ENCODE results near the gene TEX36.
A peak's percentile ranks its signal among the peaks of the same experiment; 100 is the strongest.
"Not testable (repeated sequence)": the region's sequence is repeated elsewhere in the genome, so short reads cannot be mapped to it uniquely, and the experiment has no call there.

TEX36 gene

DNA sequence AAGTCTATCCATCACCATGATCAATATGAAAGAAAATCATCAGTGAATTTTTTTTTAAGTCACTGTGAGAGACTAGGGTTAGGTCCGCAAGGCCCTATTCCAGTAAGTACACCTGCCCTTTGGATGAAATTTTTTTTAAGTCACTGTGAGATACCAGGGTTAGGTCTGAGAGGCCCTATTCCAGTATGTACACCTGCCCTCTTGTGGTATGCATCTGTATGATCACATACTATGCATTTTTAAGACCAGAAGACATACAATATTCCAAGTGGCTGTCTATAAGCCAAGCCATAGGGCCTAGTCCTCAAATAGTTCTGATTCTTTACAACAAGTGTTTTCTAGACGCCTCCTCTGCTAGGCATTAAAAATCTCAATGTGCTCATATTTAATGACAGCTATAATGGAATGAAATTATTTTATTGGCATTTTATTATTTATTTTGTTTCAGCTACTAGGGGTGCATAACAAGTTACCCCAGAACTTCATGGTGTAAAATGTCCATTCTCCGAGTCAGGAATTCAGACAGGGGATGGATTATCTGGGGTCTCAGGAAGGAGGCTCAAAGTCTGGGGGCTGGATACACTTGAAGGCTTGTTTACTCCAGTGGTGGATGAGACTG, 53.1 kb downstream of the TEX36 start:
- DNase-seq (ENCODE audit: low spot score): peak; percentile 3

DNA sequence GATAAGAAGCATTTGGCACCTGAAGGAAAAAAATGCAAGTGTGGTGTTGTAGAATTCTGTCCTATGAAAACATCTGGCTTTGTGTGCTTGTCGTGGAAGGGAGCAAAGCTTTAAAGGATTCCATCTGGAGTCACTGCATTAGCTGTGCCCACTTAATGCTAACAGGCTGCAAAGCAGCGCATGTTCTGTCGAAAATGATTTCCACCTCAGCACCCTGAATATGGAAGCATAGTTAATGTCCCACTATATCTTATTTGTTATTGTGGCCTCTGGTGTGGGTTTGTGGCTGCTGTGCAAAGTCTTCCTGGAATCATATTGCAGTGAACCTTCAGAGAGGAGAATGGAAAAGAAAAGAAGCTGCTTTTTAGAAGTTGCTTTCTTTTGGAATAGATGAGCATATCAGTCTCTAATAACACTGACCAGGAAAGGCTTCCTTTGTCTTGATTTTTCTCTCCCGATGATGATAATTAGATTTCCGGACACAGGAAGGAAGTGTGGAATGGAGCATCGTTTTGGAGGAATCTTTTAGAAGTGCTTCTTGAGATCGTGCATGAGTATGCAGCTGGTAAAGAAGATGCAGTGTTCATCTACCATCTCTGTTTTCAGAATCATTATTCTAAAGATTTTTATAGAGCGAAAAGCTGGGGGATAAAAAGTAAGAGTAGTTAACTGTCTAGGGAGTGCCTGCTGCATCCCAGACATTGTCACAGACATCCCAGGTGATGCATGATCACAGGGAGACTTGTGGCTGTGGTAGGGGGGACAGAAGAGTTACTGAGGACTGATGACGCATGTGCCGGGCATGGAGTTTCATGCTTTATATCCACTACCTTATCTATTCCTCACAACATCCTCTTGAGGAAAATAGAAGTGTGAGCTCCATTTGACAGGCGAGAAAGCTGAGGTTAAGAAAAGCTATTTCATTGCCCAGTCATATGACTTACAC, 54.6 kb downstream of the TEX36 start:
- DNase-seq (ENCODE audit: low spot score): no peak

DNA sequence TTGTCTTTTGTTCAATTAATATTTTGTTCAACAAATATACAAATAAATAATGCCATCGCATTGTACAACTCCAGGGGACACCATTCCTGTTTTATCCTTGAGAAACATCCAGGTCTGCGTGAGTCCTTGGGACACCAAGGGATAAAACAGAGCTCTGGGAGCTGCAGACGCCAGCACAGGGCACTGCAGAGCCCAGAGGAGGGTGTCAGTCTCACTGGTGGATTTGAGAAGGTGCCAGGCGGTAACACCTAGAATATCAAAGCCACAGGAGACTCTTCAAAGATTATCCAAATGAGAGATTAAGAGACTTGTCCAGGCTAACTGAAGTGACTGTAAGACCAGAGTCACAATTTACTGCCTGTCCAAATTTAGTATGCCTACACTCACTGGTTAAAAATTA, 55.3 kb downstream of the TEX36 start:
- no peak for DNase-seq (ENCODE audit: low spot score)

DNA sequence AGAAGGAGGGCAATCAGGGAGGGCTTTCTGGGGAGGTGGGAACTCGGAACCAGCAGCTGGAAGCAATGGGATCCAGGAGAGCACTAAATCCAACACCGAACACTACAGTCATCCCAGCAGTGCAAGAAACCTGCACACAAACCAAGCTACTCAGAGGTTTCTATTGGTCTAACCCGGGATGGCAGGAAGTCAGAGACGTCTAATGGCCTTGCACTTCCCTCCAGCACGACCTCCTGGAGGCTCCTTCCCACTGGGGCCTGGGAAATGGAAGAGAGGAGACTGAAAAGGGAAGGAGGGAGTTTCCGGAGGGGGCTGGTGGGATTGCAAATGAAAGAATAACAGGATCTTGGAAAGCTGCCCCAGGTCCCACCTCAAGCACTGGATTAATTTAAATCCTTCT, 56.3 kb downstream of the TEX36 start:
- no peak for DNase-seq (ENCODE audit: low spot score)

DNA sequence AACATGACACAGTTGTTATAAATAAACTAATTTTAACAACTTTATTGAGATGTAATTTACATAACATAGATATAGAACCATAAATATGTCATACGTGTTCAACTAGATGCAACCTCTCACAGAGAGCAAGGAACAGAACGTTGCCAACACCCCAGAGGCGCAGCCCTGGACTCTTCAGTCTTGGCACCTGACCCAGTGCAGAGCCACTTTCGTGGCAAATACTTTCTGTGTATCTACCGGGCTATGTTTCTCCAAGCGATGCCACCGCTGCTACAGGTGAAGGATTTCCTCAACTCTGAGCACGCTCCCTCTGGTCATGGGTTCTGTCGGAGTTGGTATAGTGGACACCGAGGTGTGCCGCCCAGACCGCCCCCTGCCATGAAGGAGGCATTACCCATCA, 57.4 kb downstream of the TEX36 start:
- DNase-seq (ENCODE audit: low spot score): no peak

DNA sequence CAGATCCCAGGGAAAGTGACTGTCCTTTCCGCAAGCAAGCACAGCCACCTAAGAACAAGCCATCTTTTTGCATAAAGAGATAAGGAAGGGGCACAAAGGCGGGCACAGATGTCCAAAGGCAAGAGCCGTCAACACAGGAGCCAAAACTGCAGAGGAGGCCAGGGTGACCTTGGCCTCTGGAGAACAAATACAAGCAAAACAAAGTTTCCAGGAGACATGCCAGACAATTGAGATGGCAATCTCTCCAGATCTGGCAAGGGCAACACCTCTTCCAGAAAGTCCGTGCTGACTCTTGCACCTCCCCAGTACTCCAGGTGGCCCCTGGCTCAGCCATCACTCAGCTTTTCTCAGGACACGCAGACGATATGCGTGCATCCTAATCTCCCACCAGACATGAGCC, 58.2 kb downstream of the TEX36 start:
- DNase-seq (ENCODE audit: low spot score): no peak

DNA sequence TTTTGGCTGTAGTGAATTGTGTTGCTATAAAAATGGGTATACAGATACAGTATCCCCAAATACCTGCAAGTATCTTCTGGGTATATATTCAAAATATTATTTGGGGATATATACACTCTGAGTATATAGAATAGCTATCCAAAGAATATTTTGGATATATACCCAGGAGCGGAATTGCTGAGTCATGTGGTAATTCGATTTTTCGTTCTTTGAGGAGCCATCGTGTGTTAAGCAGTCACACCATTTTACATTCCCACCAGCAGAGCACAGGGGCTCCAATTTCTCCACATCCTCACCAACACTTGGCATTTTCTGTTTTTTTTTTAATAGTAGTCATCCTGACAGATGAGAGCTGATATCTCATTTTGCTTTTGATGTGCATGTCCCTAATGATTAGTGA, 61.9 kb downstream of the TEX36 start:
- DNase-seq (ENCODE audit: low spot score): no peak

DNA sequence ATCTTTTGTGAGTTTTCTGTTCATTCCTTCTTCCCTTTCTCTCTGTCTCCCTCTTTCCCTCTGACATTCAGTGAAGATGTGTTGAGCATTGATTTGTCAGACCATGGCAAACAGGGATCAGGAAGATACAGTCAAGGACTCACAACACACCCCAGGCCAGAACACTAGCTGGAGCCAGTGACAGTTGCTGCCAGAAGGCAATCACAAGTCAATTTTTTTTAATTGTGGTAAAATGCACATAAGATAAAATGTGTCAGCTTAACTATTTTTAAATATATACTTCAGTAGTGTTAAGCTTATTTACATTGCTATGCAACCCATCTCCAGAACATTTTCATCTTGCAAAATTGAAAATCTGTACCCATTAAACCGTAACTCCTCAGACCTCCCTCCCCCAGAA, 62.6 kb downstream of the TEX36 start:
- no peak for DNase-seq (ENCODE audit: low spot score)

DNA sequence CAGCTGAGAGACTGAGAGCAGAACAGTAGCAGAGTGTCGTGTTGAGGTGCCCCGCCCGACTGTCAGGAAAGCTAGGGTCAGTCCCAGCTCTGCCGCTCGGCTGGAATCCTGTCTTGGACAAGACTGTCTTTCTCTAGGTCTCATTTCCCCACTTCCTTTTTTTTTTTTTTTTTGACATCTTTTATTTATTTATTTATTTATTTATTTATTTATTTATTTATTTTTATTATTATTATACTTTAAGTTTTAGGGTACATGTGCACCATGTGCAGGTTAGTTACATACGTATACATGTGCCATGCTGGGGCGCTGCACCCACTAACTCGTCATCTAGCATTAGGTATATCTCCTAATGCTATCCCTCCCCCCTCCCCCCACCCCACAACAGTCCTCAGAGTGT, 69.9 kb downstream of the TEX36 start:
- not testable (repeated sequence) for DNase-seq (ENCODE audit: low spot score)

DNA sequence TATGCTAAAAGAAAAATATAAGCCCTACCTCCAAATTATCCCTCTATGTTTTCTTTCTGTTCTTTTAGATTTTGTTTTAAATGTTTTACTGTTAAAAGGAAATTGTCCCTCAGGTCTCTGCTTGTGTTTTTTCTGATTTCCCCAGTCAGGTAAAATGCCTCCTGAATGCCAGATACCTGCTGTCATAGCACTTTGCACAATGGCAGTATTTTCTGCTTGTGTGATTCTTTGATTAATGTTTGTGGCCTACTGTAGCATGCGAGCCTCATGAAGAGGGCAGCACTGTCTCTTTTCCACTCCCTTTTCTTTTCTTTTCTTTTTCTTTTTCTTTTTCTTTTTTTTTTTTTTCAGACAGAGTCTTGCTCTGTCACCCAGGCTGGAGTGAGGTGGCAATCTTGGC, 71.2 kb downstream of the TEX36 start:
- no peak for DNase-seq (ENCODE audit: low spot score)

DNA sequence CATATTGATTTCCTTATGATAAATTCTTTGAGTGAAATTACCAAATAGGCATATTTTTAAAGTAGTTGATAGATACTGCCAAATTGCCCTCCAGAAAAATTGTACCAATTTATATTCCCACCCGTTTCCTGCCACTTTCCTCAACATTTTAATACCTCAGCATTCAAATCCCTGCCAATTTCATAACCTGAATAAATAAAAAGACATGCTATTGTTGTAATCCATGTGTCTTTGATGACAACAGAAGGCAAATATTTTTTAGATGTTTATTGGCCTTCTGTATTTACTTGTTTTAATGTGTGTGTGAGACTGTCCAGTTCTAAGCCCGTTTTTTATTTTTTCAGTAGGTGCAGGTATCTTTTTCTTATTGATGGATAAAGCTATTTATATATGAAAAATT, 71.7 kb downstream of the TEX36 start:
- DNase-seq (ENCODE audit: low spot score): no peak

DNA sequence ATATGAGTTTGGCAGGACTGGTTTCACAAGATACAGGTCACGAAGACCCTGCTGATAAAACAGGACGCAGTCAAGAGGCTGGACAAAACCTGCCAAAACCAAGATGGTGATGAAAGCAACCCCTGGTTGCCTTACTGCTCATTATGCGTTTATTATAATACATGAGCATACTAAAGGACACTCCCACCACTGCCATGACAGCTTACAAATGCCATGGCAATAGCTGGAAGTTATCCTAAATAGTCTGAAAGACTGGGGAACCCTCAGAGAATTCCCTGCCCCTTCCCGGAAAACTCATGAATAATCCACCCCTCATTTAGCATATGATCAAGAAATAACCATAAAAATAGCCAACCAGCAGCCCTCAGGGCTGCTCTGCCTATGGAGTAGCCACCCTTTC, 73.1 kb downstream of the TEX36 start:
- DNase-seq (ENCODE audit: low spot score): no peak

DNA sequence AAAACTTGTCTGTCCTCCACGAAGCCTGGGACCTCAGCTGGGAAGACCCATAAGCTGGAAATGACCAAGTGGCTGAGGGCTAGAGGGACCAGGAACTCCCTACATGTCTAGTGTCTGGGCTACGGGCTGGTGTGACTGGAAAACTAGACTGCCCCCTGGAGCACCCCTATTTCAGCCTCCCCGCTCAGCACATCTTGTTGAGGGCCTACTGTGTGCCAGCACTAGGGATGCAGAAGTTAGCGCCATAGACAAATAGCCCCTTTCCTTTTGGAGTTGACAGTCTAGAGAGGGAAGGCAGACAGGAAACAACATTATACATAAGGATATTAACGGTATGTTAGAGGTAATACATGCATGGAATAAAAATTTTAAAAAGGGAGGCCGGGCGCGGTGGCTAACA, 74.5 kb downstream of the TEX36 start:
- no peak for DNase-seq (ENCODE audit: low spot score)

DNA sequence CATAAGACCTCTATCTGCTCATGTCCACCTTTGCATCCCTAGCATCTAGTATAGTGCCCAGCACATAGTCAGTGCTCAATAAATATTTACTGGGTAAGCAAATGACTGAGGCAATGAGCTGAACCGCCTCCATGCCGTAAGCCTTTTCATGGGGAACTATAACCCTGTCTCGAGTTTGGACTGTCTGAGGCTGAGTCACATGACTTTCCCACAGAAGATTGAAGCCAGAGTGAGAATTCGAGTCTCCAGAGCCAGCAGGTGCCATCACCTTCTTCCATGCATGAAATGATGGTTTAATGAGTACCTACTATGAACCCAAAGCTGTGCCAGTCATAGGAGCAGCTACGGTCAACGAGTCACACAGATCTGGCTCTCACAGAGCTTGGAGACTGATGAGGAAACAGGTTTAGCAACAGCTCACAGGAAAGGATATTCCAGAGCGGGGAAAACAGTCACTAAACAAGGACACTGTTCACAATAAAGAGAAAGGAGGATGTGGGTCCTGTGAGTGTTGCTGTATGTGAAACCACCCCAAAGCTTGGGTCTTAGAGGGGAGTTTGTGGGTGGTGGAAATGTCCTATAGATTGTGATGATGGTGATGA, 75.2 kb downstream of the TEX36 start:
- no peak for DNase-seq (ENCODE audit: low spot score)

DNA sequence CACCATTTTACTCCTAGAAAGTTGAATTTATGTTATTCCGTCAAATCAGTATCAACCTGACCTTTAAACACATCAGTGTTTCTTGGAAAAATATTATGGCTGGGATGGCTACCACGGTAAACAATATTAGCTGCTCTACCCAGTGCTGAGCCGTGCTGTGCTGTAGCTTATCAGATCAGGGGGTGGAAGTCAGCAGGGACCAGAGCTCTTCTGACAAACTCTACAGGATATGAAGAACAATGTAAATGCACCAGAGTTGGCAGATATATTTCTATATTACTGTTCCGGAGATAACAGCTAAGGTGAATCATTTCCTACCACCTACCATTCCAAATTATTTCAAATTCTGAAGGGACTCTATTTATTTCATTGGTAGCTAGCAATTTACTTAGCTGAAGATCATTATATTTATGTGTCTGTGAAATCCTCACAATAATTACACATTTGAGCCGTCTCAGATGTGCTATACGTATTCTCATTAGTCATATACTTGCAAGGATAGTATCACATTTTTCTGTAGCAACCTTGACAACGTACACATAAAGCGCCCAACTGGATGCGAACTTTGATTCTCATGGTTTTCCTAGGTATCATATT, 76.5 kb downstream of the TEX36 start:
- DNase-seq (ENCODE audit: low spot score): no peak

All from activated CD4-positive, alpha-beta T cell treated with anti-CD3 and anti-CD28 coated beads, Interleukin-2, Interleukin-4, amounts not matched to agents 100 ng/mL and 50 ng/mL, durations not matched to agents 16 hours and 8 hours (primary cell).